GM21360 (cell line): ENCODE data around the gene TMEM259.

Source experiments
- ATAC-seq: cut with Tn5 transposase; IDR thresholded peaks from one replicate; pipeline ENCODE4 v1.9.1; 2021; ENCODE audit warnings: mild to moderate bottlenecking, moderate library complexity; ENCODE audit not compliant: unreplicated experiment

TMEM259 gene

GRCh38 chr19:990119-990571, 30.8 kb downstream of the TMEM259 start:
- no peak for ATAC-seq

DNA sequence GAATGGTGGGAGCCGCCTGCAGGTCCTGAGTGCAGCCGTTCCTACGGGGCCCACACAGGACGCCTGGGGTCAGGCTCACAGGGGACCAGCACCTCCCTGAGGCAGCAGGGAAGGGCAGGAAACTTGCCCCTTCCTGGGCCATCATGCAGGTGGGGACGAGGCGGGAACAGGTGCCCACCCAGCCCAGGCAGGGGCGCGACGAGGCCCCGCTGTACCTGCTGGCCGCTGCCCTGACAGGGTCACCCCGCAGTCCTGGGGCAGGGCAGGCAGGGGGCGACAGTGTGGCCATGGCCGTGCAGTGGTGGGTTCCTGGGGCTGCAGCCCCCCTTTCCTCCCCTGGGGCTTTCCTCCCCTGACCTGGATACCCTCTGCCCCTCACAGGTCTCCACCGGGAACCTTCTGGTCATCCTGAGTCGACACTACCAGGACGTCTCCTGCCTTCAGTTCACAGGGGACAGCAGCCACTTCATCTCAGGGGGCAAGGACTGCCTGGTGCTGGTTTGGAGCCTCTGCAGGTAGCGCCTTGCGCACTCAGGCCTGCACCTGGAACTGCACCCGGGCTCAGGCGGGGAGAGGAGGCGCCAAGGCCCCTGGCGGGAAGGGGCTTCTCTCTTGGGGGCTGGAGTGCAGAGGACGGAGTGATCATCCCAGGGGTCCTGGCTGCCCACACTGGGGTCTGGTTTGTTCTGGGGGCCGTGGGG, 31.4 kb downstream of the TMEM259 start:
- ATAC-seq = no peak

- no peak for ATAC-seq
Measured at GRCh38 chr19:988510-988909, 32.4 kb downstream of the TMEM259 start.

DNA sequence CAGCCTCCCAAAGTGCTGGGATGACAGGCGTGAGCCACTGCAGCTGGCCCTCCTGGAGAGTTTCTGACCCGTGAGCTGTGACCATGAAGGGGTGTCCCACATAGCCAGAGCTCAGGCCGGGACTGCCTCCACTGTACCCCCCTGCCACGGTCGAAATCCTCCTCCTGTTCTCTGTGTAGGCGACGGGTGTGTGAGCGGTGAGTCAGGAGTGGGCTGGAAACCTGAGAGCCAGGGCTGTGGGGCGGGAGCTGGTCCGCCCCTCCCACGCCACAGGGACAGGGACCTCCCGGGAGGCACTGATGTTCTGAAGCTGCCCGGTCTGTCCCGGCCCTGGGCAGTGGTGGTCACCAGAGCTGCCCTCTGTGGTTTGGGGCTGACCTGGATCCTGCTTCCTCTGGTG, 32.8 kb downstream of the TMEM259 start:
- ATAC-seq = no peak

GRCh38 chr19:986083-986482, 34.8 kb downstream of the TMEM259 start:
- no peak for ATAC-seq

DNA sequence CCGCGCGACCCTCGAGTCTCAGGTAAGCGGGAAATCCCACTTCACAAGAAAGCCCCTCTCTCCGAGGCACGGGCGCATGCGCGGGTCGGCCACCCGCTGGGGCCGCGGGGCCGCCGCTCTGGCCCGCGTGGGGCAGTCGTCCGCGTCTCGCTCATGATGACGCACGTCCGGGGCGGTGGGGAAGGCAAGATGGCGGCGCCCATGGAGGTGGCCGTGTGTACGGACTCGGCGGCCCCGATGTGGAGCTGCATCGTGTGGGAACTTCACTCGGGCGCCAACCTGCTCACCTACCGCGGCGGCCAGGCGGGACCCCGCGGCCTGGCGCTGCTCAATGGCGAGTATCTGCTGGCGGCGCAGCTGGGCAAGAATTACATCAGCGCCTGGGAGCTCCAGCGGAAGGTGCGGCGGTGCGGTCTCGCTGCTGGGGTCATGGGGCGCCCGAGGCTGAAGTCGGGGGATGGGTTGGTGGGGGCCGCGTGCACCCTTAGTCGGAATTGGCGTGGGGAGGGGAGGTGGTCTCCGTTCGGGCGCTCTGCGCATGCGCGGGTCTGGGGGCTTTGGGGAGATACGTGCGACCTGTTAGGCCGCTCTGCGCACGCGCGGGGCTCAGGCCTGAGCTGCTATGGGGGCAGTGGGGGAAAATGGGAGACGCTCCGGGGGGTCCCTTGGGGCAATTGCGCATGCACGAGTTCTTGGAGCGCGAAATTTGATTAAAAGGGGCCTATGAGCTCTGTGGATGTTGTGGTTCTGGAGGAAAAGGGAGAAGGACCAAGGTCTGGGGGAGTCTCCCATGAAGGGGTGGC, 36.6 kb downstream of the TMEM259 start, which contains the start of gene WDR18:
WDR18 (plus strand) TSS at position 181 of the 803 bp plus-strand sequence; CDS start at position 190, 9 bp downstream.
- peak; percentile 77 for ATAC-seq

DNA sequence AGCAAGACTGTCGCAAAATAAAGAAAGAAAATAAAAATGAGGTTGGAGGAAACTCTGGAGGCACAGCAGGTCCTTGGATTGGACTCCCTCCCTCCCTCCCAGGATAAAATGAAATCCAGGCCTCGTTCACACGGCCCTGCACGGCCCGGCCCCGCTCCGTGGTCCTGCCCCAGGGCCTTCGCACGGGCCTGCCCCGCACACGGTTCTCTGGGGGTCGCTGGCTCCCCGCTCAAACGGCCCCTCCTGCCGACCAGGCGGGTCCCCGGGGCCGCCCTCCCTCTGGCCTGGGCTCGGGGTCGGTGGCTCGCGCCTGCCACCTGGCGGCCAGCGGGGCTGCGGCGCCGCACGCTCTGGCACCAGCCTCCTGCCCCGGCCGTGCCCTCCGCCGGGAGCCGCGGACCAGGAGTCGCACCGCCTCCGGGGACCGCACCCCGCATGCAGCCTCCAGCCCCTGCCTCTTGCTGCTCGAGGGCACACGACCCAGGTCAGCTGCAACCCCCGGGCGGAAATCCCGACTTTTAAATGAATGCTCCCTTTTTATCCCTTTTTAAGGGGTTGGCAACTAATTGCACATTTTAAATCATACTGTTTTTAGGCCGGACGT, 38.3 kb downstream of the TMEM259 start:
- ATAC-seq = peak; percentile 57

- no peak for ATAC-seq
Measured at GRCh38 chr19:980133-980998, 40.6 kb downstream of the TMEM259 start.

GRCh38 chr19:979318-979741, 41.6 kb downstream of the TMEM259 start:
- no peak for ATAC-seq

DNA sequence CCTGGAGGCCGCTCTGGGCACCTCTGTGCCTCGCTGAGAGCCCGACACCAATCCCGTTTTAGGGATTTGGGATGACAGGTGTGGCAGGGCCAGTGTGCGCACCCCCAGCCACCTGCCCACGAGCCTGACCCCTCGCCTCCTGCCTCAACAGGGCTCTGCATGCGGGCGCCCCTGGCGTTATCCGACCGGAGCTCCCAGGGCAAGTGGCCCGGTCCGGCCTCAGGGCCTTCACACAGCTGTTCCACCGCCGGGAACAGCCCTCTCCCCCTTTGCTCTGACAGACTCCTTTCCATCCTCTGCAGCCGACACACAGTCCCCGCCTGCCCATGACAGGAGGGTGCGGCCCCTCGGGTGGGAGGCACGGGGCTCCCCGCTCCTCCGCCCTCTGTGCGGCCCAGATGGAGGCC, 43.9 kb downstream of the TMEM259 start:
- ATAC-seq = no peak

DNA sequence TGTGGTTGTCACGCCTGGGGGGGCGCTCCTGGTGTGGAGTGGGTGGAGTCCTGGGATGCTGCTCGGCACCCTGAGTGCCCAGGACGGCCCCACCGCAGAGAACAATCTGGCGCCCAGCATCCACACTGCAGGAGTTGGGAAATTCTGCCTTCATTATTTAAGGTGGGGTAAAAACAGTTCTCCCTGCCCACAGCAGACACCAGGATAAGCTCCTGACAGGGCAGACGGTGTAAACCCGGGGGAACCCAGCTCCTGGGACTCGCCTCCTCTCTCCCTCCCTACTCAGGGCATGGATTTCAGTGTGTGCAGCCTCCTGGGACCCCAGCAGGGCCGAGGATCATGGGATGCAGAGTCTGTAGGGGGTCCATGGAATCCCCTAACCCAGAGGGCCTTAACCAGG, 44.4 kb downstream of the TMEM259 start:
- no peak for ATAC-seq

DNA sequence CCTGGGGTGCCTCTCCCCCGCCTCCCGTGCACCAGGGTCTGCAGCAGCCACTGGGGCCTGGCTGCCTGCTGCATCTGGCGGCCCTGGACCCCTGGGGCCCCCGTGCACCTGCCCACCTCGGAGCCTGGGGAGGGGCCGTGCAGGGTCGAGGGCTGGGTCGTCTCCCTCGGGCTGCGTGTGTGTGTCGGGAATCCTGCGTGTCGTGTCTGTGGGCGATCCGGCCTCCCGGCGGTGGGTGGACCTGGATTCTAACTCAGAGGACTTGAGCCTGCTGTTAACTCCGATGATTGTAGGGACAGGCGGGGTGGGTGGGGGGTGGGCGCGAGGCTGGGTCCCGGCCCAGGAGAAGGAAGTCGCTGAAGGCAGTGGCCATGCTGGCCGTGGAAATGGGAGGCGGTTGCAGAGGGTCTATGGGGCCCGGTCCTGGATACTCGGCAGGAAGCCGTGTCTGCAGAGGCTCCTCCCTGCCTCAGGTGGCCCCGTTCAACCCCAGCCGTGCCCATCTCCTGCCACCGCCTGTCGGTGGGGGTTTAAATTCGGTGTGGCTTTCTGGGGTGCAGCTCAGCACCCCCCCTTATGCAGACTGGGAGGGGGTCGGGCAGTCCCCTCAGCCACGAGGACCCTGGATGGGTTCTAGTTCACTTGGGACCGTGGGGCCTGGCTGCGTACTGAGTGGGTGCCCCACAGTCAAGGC, 46.2 kb downstream of the TMEM259 start:
- no peak for ATAC-seq

GRCh38 chr19:973726-974563, 47.0 kb downstream of the TMEM259 start:
- ATAC-seq = no peak

DNA sequence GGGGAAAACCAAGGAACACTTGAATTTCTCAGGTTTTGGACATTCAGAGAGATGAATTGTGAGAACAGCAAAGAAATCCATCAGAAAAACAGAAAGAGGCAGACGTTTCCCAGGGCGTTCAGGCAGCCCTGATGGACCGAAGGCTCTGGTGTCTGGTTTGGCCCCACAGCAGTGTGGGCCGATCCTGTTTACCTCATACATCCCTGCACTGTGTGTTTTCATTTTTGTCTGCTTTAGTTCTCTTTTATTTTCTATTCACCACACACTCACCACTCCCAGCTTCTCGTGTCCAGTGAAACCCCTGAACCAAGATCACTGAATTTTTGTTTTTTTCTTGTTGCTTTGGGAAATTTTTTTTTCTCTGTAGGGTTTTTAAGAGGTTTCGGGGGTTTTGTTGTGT, 48.6 kb downstream of the TMEM259 start:
- ATAC-seq = no peak

DNA sequence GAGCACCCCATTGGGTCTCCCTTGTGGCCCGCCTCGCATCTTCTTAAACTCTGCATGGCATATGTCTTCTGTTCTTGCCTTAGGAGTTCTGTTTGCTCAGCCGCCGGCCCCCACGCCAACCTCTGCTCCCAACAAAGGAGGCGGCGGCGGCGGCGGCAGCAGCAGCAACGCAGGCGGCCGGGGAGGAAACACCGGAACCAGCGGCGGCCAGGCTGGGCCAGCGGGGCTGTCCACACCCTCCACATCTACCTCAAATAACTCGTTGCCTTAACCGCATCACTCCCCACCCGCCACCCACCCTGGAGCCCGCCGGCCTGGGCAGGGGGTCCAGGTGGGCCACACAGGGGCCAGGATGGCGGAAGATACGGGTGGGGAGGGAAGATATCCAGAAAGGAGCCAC, 49.1 kb downstream of the TMEM259 start:
- ATAC-seq = no peak

GRCh38 chr19:970695-971094, 50.2 kb downstream of the TMEM259 start:
- no peak for ATAC-seq

DNA sequence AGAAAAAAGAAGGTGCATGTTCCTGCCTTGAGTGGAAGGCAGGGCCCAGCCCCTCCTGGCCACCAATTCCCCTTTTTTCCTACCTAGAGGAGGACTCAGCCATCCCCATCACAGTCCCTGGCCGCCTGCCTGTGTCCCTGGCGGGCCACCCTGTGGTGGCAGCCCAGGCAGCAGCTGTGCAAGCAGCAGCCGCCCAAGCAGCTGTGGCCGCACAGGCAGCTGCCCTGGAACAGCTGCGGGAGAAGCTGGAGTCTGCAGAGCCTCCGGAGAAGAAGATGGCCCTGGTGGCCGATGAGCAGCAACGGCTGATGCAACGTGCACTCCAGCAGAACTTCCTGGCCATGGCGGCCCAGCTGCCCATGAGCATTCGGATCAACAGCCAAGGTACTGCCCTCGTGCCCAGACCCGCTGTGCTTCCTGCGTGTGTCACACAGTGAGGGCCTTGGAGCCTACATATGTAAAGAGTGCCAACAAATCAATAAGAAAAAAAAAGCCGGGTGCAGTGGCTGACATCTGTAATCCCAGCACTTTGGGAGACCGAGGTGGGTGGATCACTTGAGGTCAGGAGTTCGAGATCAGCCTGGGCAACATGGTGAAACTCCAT, 54.3 kb downstream of the TMEM259 start:
- no peak for ATAC-seq

GRCh38 chr19:964761-965694, 55.9 kb downstream of the TMEM259 start:
- no peak for ATAC-seq
